Measurements from ENCODE around the gene L3HYPDH. TPM values are rescaled to one million over a fixed set of nuclear protein-coding genes. Genes with fewer than 3 reads are reported as not detected.

Gene L3HYPDH
- polyA plus RNA-seq, 1 donor (not counting 4 experiments of a cell fraction or from before 2014, with no cell fraction given), result 37.5 TPM

GRCh38 chr14:59490756-59491155, 6.5 kb upstream of the L3HYPDH start:
- Histone ChIP-seq H3K9me1 (ENCODE audit: control insufficient read depth, extremely low read depth, insufficient read depth, low read length) (no peaks in the 10 kb centered on the region), H3K27ac (ENCODE audit: control insufficient read depth, insufficient read depth, low read length) (no peak overlapping the region), H3K9me3 (ENCODE audit: control insufficient read depth, low read depth, low read length) (no peaks in the 10 kb centered on the region), H3K27me3 (ENCODE audit: control insufficient read depth, extremely low read depth, insufficient read depth, low read length) (no peaks in the 10 kb centered on the region), H3K36me3 (ENCODE audit: control insufficient read depth in 2 of 2, extremely low read depth in 1 of 2, insufficient read depth in 2 of 2, low read length in 2 of 2) (peaks cover 6% of the 10 kb centered on the region in 2 experiments), H3K4me1 (ENCODE audit: control insufficient read depth, extremely low read depth, insufficient read depth, low read length) (no peaks in the 10 kb centered on the region), H3K79me2 (ENCODE audit: control insufficient read depth, insufficient read depth, low read length) (peaks cover 10% of the 10 kb centered on the region), H3K9ac (ENCODE audit: control insufficient read depth, extremely low read depth, insufficient read depth, low read length) (no peak overlapping the region), H2AFZ (ENCODE audit: control insufficient read depth, low read length) (no peak overlapping the region), H4K20me1 (ENCODE audit: control insufficient read depth, extremely low read depth, insufficient read depth, low read length) (no peaks in the 10 kb centered on the region), H3K4me2 (ENCODE audit: control insufficient read depth, extremely low read depth, insufficient read depth, low read depth, low read length) (no peak overlapping the region), H3K4me3 (ENCODE audit: control insufficient read depth in 2 of 3, extremely low read depth in 1 of 3, insufficient read depth in 2 of 3, low read depth in 1 of 3, low read length in 3 of 3) (no peak overlapping the region)
- DNase-seq (ENCODE audit: low read depth, low spot score), result no peak
- dilution Hi-C loops (cut with MboI; ENCODE audit: extremely low pct_ligation_motif_present, low sequenced_read_pairs), result no loop called here
- FAIRE-seq, result no peak
- TF ChIP-seq CTCF (optimal IDR thresholded peaks at IDR 0.05 in 1 of 3, IDR thresholded peaks at IDR 0.05 in 1 of 3, conservative IDR thresholded peaks at IDR 0.05 in 1 of 3; ENCODE audit: extremely low read depth in 1 of 3, insufficient read depth in 2 of 3, low read length in 3 of 3), result no peak
- TF ChIP-seq EZH2 (IDR thresholded peaks at IDR 0.05; ENCODE audit: low read length), result no peak

GRCh38 chr14:59484639-59485175, 499 bp upstream of the L3HYPDH start:
- peak overlapping the region; percentile 81 to 95 (median 92) for H3K4me3 ChIP-seq (ENCODE audit: control insufficient read depth in 2 of 3, extremely low read depth in 1 of 3, insufficient read depth in 2 of 3, low read depth in 1 of 3, low read length in 3 of 3)
- DNase-seq (ENCODE audit: low read depth, low spot score) (no peak), FAIRE-seq (no peak)
- no peaks in the 10 kb centered on the region for H4K20me1 ChIP-seq (ENCODE audit: control insufficient read depth, extremely low read depth, insufficient read depth, low read length)
- no peaks in the 10 kb centered on the region for H3K27me3 ChIP-seq (ENCODE audit: control insufficient read depth, extremely low read depth, insufficient read depth, low read length)
- H3K4me1 ChIP-seq (ENCODE audit: control insufficient read depth, extremely low read depth, insufficient read depth, low read length), result peaks cover 19% of the 10 kb centered on the region
- peaks cover 2 to 10% of the 10 kb centered on the region in 2 experiments for H3K36me3 ChIP-seq (ENCODE audit: control insufficient read depth in 2 of 2, extremely low read depth in 1 of 2, insufficient read depth in 2 of 2, low read length in 2 of 2)
- H3K27ac ChIP-seq (ENCODE audit: control insufficient read depth, insufficient read depth, low read length), result peak overlapping the region; percentile 96
- peak overlapping the region; percentile 79 for H3K9ac ChIP-seq (ENCODE audit: control insufficient read depth, extremely low read depth, insufficient read depth, low read length)
- TF ChIP-seq EZH2 (IDR thresholded peaks at IDR 0.05; ENCODE audit: low read length) (no peak), CTCF (optimal IDR thresholded peaks at IDR 0.05 in 1 of 3, IDR thresholded peaks at IDR 0.05 in 1 of 3, conservative IDR thresholded peaks at IDR 0.05 in 1 of 3; ENCODE audit: extremely low read depth in 1 of 3, insufficient read depth in 2 of 3, low read length in 3 of 3) (no peak)
- dilution Hi-C loops (cut with MboI; ENCODE audit: extremely low pct_ligation_motif_present, low sequenced_read_pairs), result no loop called here
- peak overlapping the region; percentile 77 for H3K4me2 ChIP-seq (ENCODE audit: control insufficient read depth, extremely low read depth, insufficient read depth, low read depth, low read length)
- H3K9me1 ChIP-seq (ENCODE audit: control insufficient read depth, extremely low read depth, insufficient read depth, low read length), result peaks cover 2% of the 10 kb centered on the region
- peak overlapping the region; percentile 93 for H2AFZ ChIP-seq (ENCODE audit: control insufficient read depth, low read length)
- no peaks in the 10 kb centered on the region for H3K9me3 ChIP-seq (ENCODE audit: control insufficient read depth, low read depth, low read length)
- peaks cover 51% of the 10 kb centered on the region for H3K79me2 ChIP-seq (ENCODE audit: control insufficient read depth, insufficient read depth, low read length)

Measured in keratinocyte (primary cell).